GM23338 (cell line): Measurements from ENCODE around the gene RNF32.

Experiments
- CREB1 ChIP-seq: fragments of 250-450 bp; sonication (Bioruptor Pico); IDR thresholded peaks from 2 replicates; pipeline ENCODE4 v1.5.0; 2020; ENCODE audit warnings: low read depth, mild to moderate bottlenecking, moderate library complexity
- EZH2phosphoT487 ChIP-seq: fragments of 200-600 bp; sonication (generic); IDR thresholded peaks from one replicate; pipeline ENCODE4 v1.8.1; 2018; ENCODE audit warnings: antibody characterized with exemption; ENCODE audit not compliant: unreplicated experiment
- NANOG ChIP-seq: IDR thresholded peaks from 2 replicates; pipeline ENCODE4 v1.6.1; 2016; ENCODE audit warnings: antibody characterized with exemption, borderline replicate concordance
- POLR2AphosphoS5 ChIP-seq: IDR thresholded peaks from 2 replicates; pipeline ENCODE4 v1.6.1; 2016; ENCODE audit warnings: antibody characterized with exemption, low read depth
- ZNF462 ChIP-seq: fragments of 250-450 bp; sonication (Bioruptor Pico); IDR thresholded peaks from 2 replicates; pipeline ENCODE4 v1.5.0; 2020; ENCODE audit warnings: mild to moderate bottlenecking, moderate library complexity
- TF ChIP-seq, protein P1 (sequence below), 2 experiments: fragments of 200-600 bp in 1 of 2; sonication (generic) in 1 of 2; conservative IDR thresholded peaks; 2 replicates each; pipeline versions ENCODE4 v1.5.1 to v1.6.1; 2016 to 2017; ENCODE audit warnings: antibody characterized with exemption in 2 of 2, low read depth in 2 of 2, mild to moderate bottlenecking in 2 of 2, moderate library complexity in 1 of 2

GRCh38 chr7:156725936-156726335 lies 85.4 kb downstream of the RNF32 start:
- TF ChIP-seq, protein P1, sequence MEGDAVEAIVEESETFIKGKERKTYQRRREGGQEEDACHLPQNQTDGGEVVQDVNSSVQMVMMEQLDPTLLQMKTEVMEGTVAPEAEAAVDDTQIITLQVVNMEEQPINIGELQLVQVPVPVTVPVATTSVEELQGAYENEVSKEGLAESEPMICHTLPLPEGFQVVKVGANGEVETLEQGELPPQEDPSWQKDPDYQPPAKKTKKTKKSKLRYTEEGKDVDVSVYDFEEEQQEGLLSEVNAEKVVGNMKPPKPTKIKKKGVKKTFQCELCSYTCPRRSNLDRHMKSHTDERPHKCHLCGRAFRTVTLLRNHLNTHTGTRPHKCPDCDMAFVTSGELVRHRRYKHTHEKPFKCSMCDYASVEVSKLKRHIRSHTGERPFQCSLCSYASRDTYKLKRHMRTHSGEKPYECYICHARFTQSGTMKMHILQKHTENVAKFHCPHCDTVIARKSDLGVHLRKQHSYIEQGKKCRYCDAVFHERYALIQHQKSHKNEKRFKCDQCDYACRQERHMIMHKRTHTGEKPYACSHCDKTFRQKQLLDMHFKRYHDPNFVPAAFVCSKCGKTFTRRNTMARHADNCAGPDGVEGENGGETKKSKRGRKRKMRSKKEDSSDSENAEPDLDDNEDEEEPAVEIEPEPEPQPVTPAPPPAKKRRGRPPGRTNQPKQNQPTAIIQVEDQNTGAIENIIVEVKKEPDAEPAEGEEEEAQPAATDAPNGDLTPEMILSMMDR (conservative IDR thresholded peaks at IDR 0.05; ENCODE audit: low read depth in 2 of 2) = no peak
- TF ChIP-seq POLR2AphosphoS5 = no peak
- no peak for TF ChIP-seq EZH2phosphoT487
- TF ChIP-seq ZNF462 (CRISPR knock-in tag) = no peak
- TF ChIP-seq NANOG = no peak
- no peak for TF ChIP-seq CREB1 (CRISPR knock-in tag)
